ENCODE results near the gene CCDC13. TPM values are rescaled to one million over a fixed set of nuclear protein-coding genes. Genes with fewer than 3 reads are reported as not detected.
A peak's percentile ranks its signal among the peaks of the same experiment; 100 is the strongest.

CCDC13 gene
- total and polyA plus RNA-seq, 4 donors: 1.2 to 3.1 (median 1.9) TPM

- H3K27ac ChIP-seq (ENCODE audit: low read depth in 1 of 2, low read length in 2 of 2): no peak overlapping the region
- ATAC-seq (ENCODE audit: low FRiP score): no peak
- 83 to 92% methylated on average over 3 of the region's 3 CpGs for WGBS, 2 donors
Measured at GRCh38 chr3:42730706-42731420, 42.2 kb downstream of the CCDC13 start.

GRCh38 chr3:42730294-42730693 lies 42.8 kb downstream of the CCDC13 start:
- DNase-seq (no peak), ATAC-seq (ENCODE audit: low FRiP score) (no peak)
- Histone ChIP-seq H3K27me3 (ENCODE audit: control insufficient read depth in 1 of 2, insufficient read depth in 2 of 2, low read length in 1 of 2) (no peaks in the 10 kb centered on the region), H3K4me1 (ENCODE audit: control insufficient read depth in 1 of 2, insufficient read depth in 2 of 2, low read length in 2 of 2) (no peaks in the 10 kb centered on the region), H3K9me3 (ENCODE audit: control insufficient read depth, low read length) (no peaks in the 10 kb centered on the region), H3K36me3 (ENCODE audit: control insufficient read depth in 1 of 2, insufficient read depth in 2 of 2, low read length in 1 of 2) (no peaks in the 10 kb centered on the region), H3K27ac (ENCODE audit: low read depth in 1 of 2, low read length in 2 of 2) (no peak overlapping the region), H3K4me3 (ENCODE audit: low read length in 2 of 2) (no peak overlapping the region)
- intact Hi-C loops (cut with DNase I): no loop called here
- WGBS, 2 donors: 91 to 92% methylated on average over 11 of the region's 11 CpGs

More at GRCh38 chr3:42730706-42731420, 42.2 kb downstream of the CCDC13 start:
- no peak for DNase-seq
- no peaks in the 10 kb centered on the region for H3K36me3 ChIP-seq (ENCODE audit: control insufficient read depth in 1 of 2, insufficient read depth in 2 of 2, low read length in 1 of 2)
- no peaks in the 10 kb centered on the region for H3K27me3 ChIP-seq (ENCODE audit: control insufficient read depth in 1 of 2, insufficient read depth in 2 of 2, low read length in 1 of 2)
- H3K4me1 ChIP-seq (ENCODE audit: control insufficient read depth in 1 of 2, insufficient read depth in 2 of 2, low read length in 2 of 2): no peaks in the 10 kb centered on the region
- intact Hi-C loops (cut with DNase I): no loop called here
- H3K4me3 ChIP-seq (ENCODE audit: low read length in 2 of 2): no peak overlapping the region
- no peaks in the 10 kb centered on the region for H3K9me3 ChIP-seq (ENCODE audit: control insufficient read depth, low read length)

- no peak for DNase-seq
- no peaks in the 10 kb centered on the region for H3K27me3 ChIP-seq (ENCODE audit: control insufficient read depth in 1 of 2, insufficient read depth in 2 of 2, low read length in 1 of 2)
- H3K36me3 ChIP-seq (ENCODE audit: control insufficient read depth in 1 of 2, insufficient read depth in 2 of 2, low read length in 1 of 2): no peaks in the 10 kb centered on the region
- ATAC-seq (ENCODE audit: low FRiP score): no peak
- no peak overlapping the region for H3K4me3 ChIP-seq (ENCODE audit: low read length in 2 of 2)
- intact Hi-C loops (cut with DNase I): no loop called here
- no peak overlapping the region for H3K27ac ChIP-seq (ENCODE audit: low read depth in 1 of 2, low read length in 2 of 2)
- WGBS, 2 donors: 48 to 55% methylated on average over 6 of the region's 6 CpGs
- H3K9me3 ChIP-seq (ENCODE audit: control insufficient read depth, low read length): no peaks in the 10 kb centered on the region
- no peaks in the 10 kb centered on the region for H3K4me1 ChIP-seq (ENCODE audit: control insufficient read depth in 1 of 2, insufficient read depth in 2 of 2, low read length in 2 of 2)
Measured at GRCh38 chr3:42729404-42730145, 43.5 kb downstream of the CCDC13 start.

- no peak for DNase-seq
- 96 to 97% methylated on average over 3 of the region's 3 CpGs for WGBS, 2 donors
Measured at GRCh38 chr3:42728668-42729364, 44.2 kb downstream of the CCDC13 start.

GRCh38 chr3:42728056-42728455 lies 45.0 kb downstream of the CCDC13 start:
- H3K27me3 ChIP-seq (ENCODE audit: control insufficient read depth in 1 of 2, insufficient read depth in 2 of 2, low read length in 1 of 2): no peaks in the 10 kb centered on the region
- WGBS, 2 donors: 48 to 78% methylated on average over 3 of the region's 3 CpGs
- H3K9me3 ChIP-seq (ENCODE audit: control insufficient read depth, low read length): no peaks in the 10 kb centered on the region
- DNase-seq (no peak), ATAC-seq (ENCODE audit: low FRiP score) (peak; percentile 20)
- no peaks in the 10 kb centered on the region for H3K4me1 ChIP-seq (ENCODE audit: control insufficient read depth in 1 of 2, insufficient read depth in 2 of 2, low read length in 2 of 2)
- H3K27ac ChIP-seq (ENCODE audit: low read depth in 1 of 2, low read length in 2 of 2): no peak overlapping the region
- intact Hi-C loops (cut with DNase I): no loop called here
- H3K36me3 ChIP-seq (ENCODE audit: control insufficient read depth in 1 of 2, insufficient read depth in 2 of 2, low read length in 1 of 2): no peaks in the 10 kb centered on the region
- no peak overlapping the region for H3K4me3 ChIP-seq (ENCODE audit: low read length in 2 of 2)

More at GRCh38 chr3:42728668-42729364, 44.2 kb downstream of the CCDC13 start:
- no peaks in the 10 kb centered on the region for H3K9me3 ChIP-seq (ENCODE audit: control insufficient read depth, low read length)
- H3K4me3 ChIP-seq (ENCODE audit: low read length in 2 of 2): no peak overlapping the region
- intact Hi-C loops (cut with DNase I): no loop called here
- no peaks in the 10 kb centered on the region for H3K27me3 ChIP-seq (ENCODE audit: control insufficient read depth in 1 of 2, insufficient read depth in 2 of 2, low read length in 1 of 2)
- no peaks in the 10 kb centered on the region for H3K4me1 ChIP-seq (ENCODE audit: control insufficient read depth in 1 of 2, insufficient read depth in 2 of 2, low read length in 2 of 2)
- no peak for ATAC-seq (ENCODE audit: low FRiP score)
- no peak overlapping the region for H3K27ac ChIP-seq (ENCODE audit: low read depth in 1 of 2, low read length in 2 of 2)
- no peaks in the 10 kb centered on the region for H3K36me3 ChIP-seq (ENCODE audit: control insufficient read depth in 1 of 2, insufficient read depth in 2 of 2, low read length in 1 of 2)

- WGBS, 2 donors: 98 to 100% methylated on average over 2 of the region's 2 CpGs
- intact Hi-C loops (cut with DNase I): no loop called here
- Histone ChIP-seq H3K9me3 (ENCODE audit: control insufficient read depth, low read length) (no peaks in the 10 kb centered on the region), H3K4me1 (ENCODE audit: control insufficient read depth in 1 of 2, insufficient read depth in 2 of 2, low read length in 2 of 2) (no peaks in the 10 kb centered on the region), H3K27ac (ENCODE audit: low read depth in 1 of 2, low read length in 2 of 2) (no peak overlapping the region), H3K4me3 (ENCODE audit: low read length in 2 of 2) (no peak overlapping the region), H3K27me3 (ENCODE audit: control insufficient read depth in 1 of 2, insufficient read depth in 2 of 2, low read length in 1 of 2) (no peaks in the 10 kb centered on the region), H3K36me3 (ENCODE audit: control insufficient read depth in 1 of 2, insufficient read depth in 2 of 2, low read length in 1 of 2) (no peaks in the 10 kb centered on the region)
- DNase-seq: no peak
- ATAC-seq (ENCODE audit: low FRiP score): no peak
Measured at GRCh38 chr3:42725454-42725853, 47.6 kb downstream of the CCDC13 start.

- H3K27me3 ChIP-seq (ENCODE audit: control insufficient read depth in 1 of 2, insufficient read depth in 2 of 2, low read length in 1 of 2): no peaks in the 10 kb centered on the region
- no peaks in the 10 kb centered on the region for H3K36me3 ChIP-seq (ENCODE audit: control insufficient read depth in 1 of 2, insufficient read depth in 2 of 2, low read length in 1 of 2)
- intact Hi-C loops (cut with DNase I): no loop called here
- DNase-seq (no peak), ATAC-seq (ENCODE audit: low FRiP score) (no peak)
- no peaks in the 10 kb centered on the region for H3K4me1 ChIP-seq (ENCODE audit: control insufficient read depth in 1 of 2, insufficient read depth in 2 of 2, low read length in 2 of 2)
- no peak overlapping the region for H3K27ac ChIP-seq (ENCODE audit: low read depth in 1 of 2, low read length in 2 of 2)
- WGBS, 2 donors: 93 to 97% methylated on average over 2 of the region's 2 CpGs
- no peak overlapping the region for H3K4me3 ChIP-seq (ENCODE audit: low read length in 2 of 2)
- H3K9me3 ChIP-seq (ENCODE audit: control insufficient read depth, low read length): no peaks in the 10 kb centered on the region
Measured at GRCh38 chr3:42723219-42723618, 49.8 kb downstream of the CCDC13 start.

Data from aorta (tissue), 5 donors.